Measurements from ENCODE around the gene IL1RAPL1. TPM values are rescaled to one million over a fixed set of nuclear protein-coding genes. Genes with fewer than 3 reads are reported as not detected.

The IL1RAPL1 gene
- total and polyA plus RNA-seq, 2 experiments from 2014 or later, result 0.18 to 0.49 TPM

GRCh38 chrX:29065477-29065876 lies 478.2 kb downstream of the IL1RAPL1 start (continued):
- TF ChIP-seq REST (IDR thresholded peaks at IDR 0.05; ENCODE audit: unreplicated experiment) (no peak), ETS1 (IDR thresholded peaks at IDR 0.05) (no peak), EZH2phosphoT487 (IDR thresholded peaks at IDR 0.05; ENCODE audit: unreplicated experiment) (no peak)

GRCh38 chrX:29066516-29066915 lies 479.3 kb downstream of the IL1RAPL1 start:
- Histone ChIP-seq H2AFZ (no peak overlapping the region), H3K4me2 (peak overlapping the region; percentile 41; the same call in 1 of the 2 replicates), H3K27me3 (ENCODE audit: insufficient read depth) (no peaks in the 10 kb centered on the region), H4K20me1 (replicated peaks; ENCODE audit: insufficient read depth) (no peaks in the 10 kb centered on the region), H3K4me1 (ENCODE audit: insufficient read depth) (peaks cover 13% of the 10 kb centered on the region), H3K9me2 (ENCODE audit: insufficient read depth) (no peaks in the 10 kb centered on the region), H3F3A (replicated peaks; ENCODE audit: low read depth) (no peaks in the 10 kb centered on the region), H3K4me3 (no peak overlapping the region), H3K36me3 (ENCODE audit: insufficient read depth) (no peaks in the 10 kb centered on the region), H3K79me2 (replicated peaks; ENCODE audit: insufficient read depth) (no peaks in the 10 kb centered on the region), H3K27ac (ENCODE audit: low read depth) (no peak overlapping the region)
- H3K36me3 Mint-ChIP-seq (ENCODE audit: low read depth), result no peaks in the 10 kb centered on the region
- ATAC-seq, result no peak
- H3K9me3 Mint-ChIP-seq, result no peaks in the 10 kb centered on the region
- no peak for DNase-seq (ENCODE audit: low spot score)
- H3K4me3 Mint-ChIP-seq, result no peak overlapping the region
- H3K27ac Mint-ChIP-seq, result no peak overlapping the region
- H3K4me1 Mint-ChIP-seq, result peaks cover 21% of the 10 kb centered on the region
- H3K27me3 Mint-ChIP-seq (ENCODE audit: insufficient read depth, low read depth, poor library complexity), result no peaks in the 10 kb centered on the region
- TF ChIP-seq ZNF114 (CRISPR knock-in tag; IDR thresholded peaks at IDR 0.05) (no peak), CREB1 (CRISPR knock-in tag; IDR thresholded peaks at IDR 0.05; ENCODE audit: low read depth) (no peak), ETS1 (IDR thresholded peaks at IDR 0.05) (no peak), EZH2 (IDR thresholded peaks at IDR 0.05; ENCODE audit: low read depth, unreplicated experiment) (no peak), REST (IDR thresholded peaks at IDR 0.05; ENCODE audit: unreplicated experiment) (no peak), POLR2AphosphoS5 (IDR thresholded peaks at IDR 0.05; ENCODE audit: low read depth) (no peak), STAT1 (IDR thresholded peaks at IDR 0.05; ENCODE audit: unreplicated experiment) (no peak), ZNF462 (CRISPR knock-in tag; IDR thresholded peaks at IDR 0.05) (no peak)

Measured in GM23338 (cell line).